Non-pigmented ciliary epithelial cell (primary cell): ENCODE measurements around the gene ZNF207.
"Not testable (repeated sequence)": the region's sequence is repeated elsewhere in the genome, so short reads cannot be mapped to it uniquely, and the experiment has no call there.

Experiments
- DNase-seq: peaks from one replicate; pipeline ENCODE4 v3.0.0-alpha.2; 2010; ENCODE audit warnings: low read depth

The ZNF207 gene

GRCh38 chr17:32349854-32350665 is at the start of gene ZNF207:
TSS of gene ZNF207 (plus strand) at chr17:32350157. CDS start at chr17:32350286, 129 bp downstream.
- DNase-seq: peak; percentile 86

DNA sequence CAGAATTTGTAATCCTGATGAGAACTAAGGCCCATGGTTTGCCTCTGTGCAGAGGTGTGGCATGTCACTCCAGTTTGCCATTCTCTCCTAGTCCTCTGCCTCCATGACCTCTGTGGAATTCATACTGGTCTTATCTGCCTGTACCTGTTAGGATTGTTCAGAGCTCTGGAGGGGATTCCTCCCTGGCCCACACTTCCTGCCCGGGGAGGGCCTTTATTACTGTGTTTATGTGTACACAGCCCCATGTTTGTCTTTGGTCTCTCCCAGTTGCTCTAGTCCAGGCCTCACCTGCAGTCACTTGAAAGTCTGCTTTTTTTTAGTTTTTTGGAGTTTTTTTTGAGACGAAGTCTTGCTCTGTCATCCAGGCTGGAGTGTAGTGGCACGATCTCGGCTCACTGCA is 47.9 kb upstream of the ZNF207 start:
- no peak for DNase-seq

GRCh38 chr17:32302860-32303649 is 46.9 kb upstream of the ZNF207 start:
- no peak for DNase-seq

- no peak for DNase-seq
These were observed 46.1 kb upstream of the ZNF207 start for GRCh38 chr17:32303781-32304288.

- no peak for DNase-seq
These were observed 44.9 kb upstream of the ZNF207 start for GRCh38 chr17:32305049-32305448.

- DNase-seq: no peak
These were observed 42.3 kb upstream of the ZNF207 start for GRCh38 chr17:32307658-32308057.

- no peak for DNase-seq
These were observed 38.9 kb upstream of the ZNF207 start for GRCh38 chr17:32311028-32311536.

- no peak for DNase-seq
These were observed 35.3 kb upstream of the ZNF207 start for GRCh38 chr17:32314636-32315035.

GRCh38 chr17:32315171-32315570 is 34.8 kb upstream of the ZNF207 start:
- no peak for DNase-seq

DNA sequence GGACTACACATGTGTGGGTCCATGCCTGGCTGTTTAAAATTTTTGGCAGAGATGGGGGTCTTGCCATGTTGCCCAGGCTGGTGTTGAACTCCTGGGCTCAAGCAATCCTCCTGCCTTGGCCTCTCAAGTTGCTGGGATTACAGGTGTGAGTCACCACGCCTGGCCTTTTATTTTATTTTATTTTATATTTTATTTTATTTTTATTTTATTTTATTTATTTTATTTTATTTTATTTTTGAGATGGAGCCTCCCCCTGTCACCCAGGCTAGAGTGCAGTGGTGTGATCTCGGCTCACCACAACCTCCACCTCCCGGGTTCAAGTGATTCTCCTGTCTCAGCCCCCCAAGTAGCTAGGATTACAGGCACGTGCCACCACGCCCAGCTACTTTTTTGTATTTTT is 33.3 kb upstream of the ZNF207 start:
- not testable (repeated sequence) for DNase-seq

DNA sequence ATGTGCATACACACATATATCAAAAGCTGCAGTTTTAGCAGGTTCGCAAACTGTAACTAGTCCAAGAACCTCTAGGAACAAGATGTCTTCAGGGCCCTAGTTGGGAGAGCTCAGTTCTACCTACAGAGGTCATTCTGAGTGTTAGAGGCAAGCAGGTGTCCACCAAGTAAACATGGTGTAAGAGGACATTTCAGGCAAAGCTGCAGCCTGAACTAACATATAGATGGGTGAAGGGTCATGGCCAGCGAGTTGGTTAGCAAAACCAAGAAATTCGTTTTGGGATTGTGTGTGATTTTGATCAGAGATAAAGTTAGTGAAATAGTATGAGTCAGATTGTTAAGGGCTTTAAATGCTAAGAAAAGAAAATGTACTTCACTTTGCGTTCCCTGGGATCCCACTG is 32.6 kb upstream of the ZNF207 start:
- DNase-seq: no peak

DNA sequence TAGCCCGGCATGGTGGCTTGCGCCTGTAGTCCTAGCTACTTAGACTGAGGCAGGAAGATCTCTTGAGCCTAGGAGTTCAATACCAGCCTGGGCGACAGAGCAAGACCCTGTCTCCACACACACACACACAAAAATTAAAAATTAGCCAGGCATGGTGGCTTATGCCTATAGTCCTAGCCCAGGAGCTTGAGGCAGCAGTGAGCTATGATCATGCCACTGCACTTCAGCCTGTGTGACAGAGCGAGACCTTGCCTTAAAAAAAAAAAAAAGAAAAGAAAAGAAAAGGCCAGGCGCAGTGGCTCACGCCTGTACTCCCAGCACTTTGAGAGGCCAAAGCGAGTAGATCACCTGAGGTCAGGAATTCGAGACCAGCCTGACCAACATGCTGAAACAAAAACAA is 31.9 kb upstream of the ZNF207 start:
- no peak for DNase-seq

GRCh38 chr17:32319548-32319905 is 30.4 kb upstream of the ZNF207 start:
- DNase-seq: no peak

DNA sequence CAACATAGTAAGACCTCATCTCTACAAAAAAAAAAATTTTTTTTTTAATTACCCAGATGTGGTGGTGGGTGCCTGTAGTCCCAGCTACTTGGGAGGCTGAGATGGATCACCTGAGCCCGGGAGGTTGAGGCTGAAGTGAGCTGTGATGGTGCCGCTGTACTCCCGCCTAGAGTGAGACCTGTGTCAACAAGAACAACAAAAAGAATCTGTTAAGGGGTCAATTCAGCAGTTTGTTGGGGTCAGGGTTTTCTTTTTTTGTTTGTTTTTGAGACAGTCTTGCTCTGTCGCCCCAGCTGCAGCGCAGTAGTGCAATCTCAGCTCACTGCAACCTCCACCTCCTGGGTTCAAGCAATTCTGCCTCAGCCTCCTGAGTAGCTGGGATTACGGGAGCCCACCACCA is 29.9 kb upstream of the ZNF207 start:
- DNase-seq: not testable (repeated sequence)

DNA sequence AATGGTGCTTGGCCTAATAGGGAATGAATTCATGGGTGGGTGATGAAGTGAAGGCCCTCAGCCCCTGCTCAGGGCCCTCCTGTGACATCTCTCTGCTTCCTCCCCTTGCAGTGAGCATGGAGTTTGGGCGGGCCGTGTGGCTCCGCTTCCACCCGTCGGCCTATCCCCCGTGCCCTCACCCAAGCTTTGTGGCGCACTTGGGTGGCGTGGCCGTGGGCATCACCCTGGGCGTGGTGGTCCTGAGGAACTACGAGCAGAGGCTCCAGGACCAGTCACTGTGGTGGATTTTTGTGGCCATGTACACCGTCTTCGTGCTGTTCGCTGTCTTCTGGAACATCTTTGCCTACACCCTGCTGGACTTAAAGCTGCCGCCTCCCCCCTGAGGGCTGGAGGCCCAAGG is 29.1 kb upstream of the ZNF207 start:
- no peak for DNase-seq

GRCh38 chr17:32323046-32323445 is 26.9 kb upstream of the ZNF207 start:
- no peak for DNase-seq

- no peak for DNase-seq
These were observed 26.0 kb upstream of the ZNF207 start for GRCh38 chr17:32323811-32324491.

DNA sequence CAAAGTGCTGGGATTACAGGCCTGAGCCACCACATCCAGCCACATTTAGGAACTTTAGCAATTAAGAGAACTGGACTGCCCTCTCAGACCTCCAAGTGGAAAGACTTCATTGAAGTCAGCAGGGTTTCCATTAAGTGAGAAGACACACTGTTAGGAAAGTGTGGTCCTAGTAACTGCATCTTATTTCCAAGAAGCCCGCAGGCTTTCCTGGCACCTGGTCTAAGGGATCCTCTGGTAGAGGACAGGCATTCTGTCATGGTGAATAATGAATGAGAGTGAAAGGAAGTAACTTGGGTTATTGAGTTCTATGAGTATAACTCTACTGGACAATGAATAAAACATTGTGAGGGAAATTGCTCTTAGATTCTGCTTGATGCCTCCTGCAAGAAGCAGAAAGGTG is 22.0 kb upstream of the ZNF207 start:
- no peak for DNase-seq

DNA sequence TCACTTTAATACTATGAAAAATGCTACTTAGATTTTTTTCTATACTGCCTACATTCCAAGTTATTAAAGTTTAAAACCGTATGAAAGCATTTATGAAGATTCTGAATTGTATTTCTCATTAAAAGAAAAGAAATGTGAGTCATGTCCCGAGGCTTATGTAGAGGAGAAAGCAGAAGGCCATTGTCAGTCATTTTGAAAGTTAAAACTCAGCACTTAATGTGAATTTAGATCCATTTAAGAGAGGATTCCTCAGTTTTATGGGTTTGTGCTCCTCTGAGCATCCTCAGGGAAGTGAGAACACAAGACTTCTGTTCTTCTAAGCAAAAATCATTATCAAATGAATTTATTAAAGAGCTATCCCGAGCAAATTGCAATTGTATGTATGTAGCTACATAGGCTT is 19.8 kb upstream of the ZNF207 start:
- no peak for DNase-seq

GRCh38 chr17:32331243-32332040 is 18.5 kb upstream of the ZNF207 start:
- DNase-seq: no peak

DNA sequence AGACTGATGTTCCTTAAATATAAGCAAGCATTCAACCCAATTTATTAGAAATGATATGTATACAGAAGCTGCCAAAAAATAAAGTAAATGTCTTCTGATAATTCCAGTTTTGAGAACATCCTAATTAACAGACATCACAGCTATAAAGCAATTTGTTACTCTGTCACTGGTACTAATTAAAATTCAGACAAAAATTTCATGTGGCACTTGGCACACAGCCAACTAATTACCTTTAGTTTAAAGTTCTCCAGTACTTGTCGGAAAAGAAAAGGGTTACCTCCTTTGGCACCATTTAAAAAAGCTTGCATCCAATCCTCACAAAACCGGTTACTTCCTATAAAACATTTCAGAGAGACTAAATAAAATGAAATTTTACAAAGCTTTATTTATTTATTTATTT is 16.8 kb upstream of the ZNF207 start:
- no peak for DNase-seq

- DNase-seq: no peak
These were observed 14.9 kb upstream of the ZNF207 start for GRCh38 chr17:32335046-32335445.
